Kidney (tissue), 14 donors: ENCODE results near the gene MACROD2. TPM values are rescaled to one million over a fixed set of nuclear protein-coding genes. Genes with fewer than 3 reads are reported as not detected.

Experiments
- DNase-seq, 5 donors: peaks; one replicate each; pipeline ENCODE4 v3.0.0-alpha.2; 2013 to 2020
- FAIRE-seq: peaks from 2 replicates; lab custom pipeline; 2012; peaks lifted over from hg19 to GRCh38; lab: Jason Lieb, UNC
- H3K27ac ChIP-seq, 2 donors: one replicate each; pipeline ENCODE4 v1.7.0; 2013; ENCODE audit warnings: low read depth in 2 of 2, low read length in 2 of 2, inconsistent platforms in 1 of 2
- H3K27me3 ChIP-seq: one replicate; pipeline ENCODE4 v1.7.1; 2013; ENCODE audit warnings: low read length, inconsistent platforms; ENCODE audit not compliant: control insufficient read depth, insufficient read depth
- H3K36me3 ChIP-seq, 3 donors: one replicate each; pipeline versions ENCODE4 v1.7.0 to v1.7.1; 2013; ENCODE audit warnings: low read length in 3 of 3, control low read depth in 1 of 3, inconsistent platforms in 1 of 3; ENCODE audit not compliant: insufficient read depth in 3 of 3, control insufficient read depth in 2 of 3
- H3K4me1 ChIP-seq, 3 donors: one replicate each; pipeline versions ENCODE4 v1.7.0 to v1.7.1; 2013; ENCODE audit warnings: low read length in 3 of 3, inconsistent platforms in 1 of 3, low read depth in 1 of 3; ENCODE audit not compliant: control insufficient read depth in 2 of 3, insufficient read depth in 2 of 3
- H3K4me3 ChIP-seq, 3 donors: one replicate each; pipeline versions ENCODE4 v1.7.0 to v1.8.1; 2013; ENCODE audit warnings: low read length in 3 of 3, control low read depth in 1 of 3, inconsistent platforms in 1 of 3
- H3K9ac ChIP-seq, 3 donors: one replicate each; pipeline versions ENCODE4 v1.7.0 to v1.7.1; 2013; ENCODE audit warnings: low read length in 3 of 3, control low read depth in 1 of 3, inconsistent platforms in 1 of 3
- H3K9me3 ChIP-seq, 3 donors: one replicate each; pipeline versions ENCODE4 v1.7.0 to v1.7.1; 2013; ENCODE audit warnings: low read length in 3 of 3, control low read depth in 1 of 3, inconsistent platforms in 1 of 3; ENCODE audit not compliant: control insufficient read depth in 2 of 3, insufficient read depth in 1 of 3
- intact Hi-C: fragments of 100-400 bp; cut with DNase I; formaldehyde crosslinking; loops from one replicate; pipeline ENCODE4 v1.11.1; 2022
- polyA plus RNA-seq: library from polyadenylated mRNA; stranded (reverse); fragments of 350-450 nt; fragmentation: Illumina TruSeq; extraction: RNeasy Lipid Tissue Mini Kit (QIAGEN cat#74804); gene quantifications from one replicate; pipeline ENCODE4 v1.2.3, GENCODE V29; 2014; ENCODE audit warnings: low read depth, low replicate concordance; ENCODE audit not compliant: insufficient read depth
- total RNA-seq: library from RNA; stranded (reverse); fragmentation: NEBNext Ultra II Directional; extraction: Animal tissue kit (Norgen Biotek cat#: 25700); gene quantifications from one replicate; pipeline ENCODE4 v1.2.1, GENCODE V29; 2021
- TF ChIP-seq, protein P1 (sequence below): IDR thresholded peaks from 3 replicates; pipeline ENCODE4 v1.5.1; 2012; ENCODE audit warnings: mild to moderate bottlenecking, moderate library complexity, borderline replicate concordance; ENCODE audit not compliant: insufficient read depth; ENCODE audit errors: extremely low read depth
- donor health status: control.
- donor health status: control.
- donor health status: control.
- donor health status: control.
- donor health status: control.
- donor health status: DM: yes; HTN: yes; CAD: no.
- donor health status: Normal renal cell carcinoma (clear cell type).

The MACROD2 gene
- total and polyA plus RNA-seq, 2 donors from 2014 or later = 3.0 to 10.0 TPM

DNA sequence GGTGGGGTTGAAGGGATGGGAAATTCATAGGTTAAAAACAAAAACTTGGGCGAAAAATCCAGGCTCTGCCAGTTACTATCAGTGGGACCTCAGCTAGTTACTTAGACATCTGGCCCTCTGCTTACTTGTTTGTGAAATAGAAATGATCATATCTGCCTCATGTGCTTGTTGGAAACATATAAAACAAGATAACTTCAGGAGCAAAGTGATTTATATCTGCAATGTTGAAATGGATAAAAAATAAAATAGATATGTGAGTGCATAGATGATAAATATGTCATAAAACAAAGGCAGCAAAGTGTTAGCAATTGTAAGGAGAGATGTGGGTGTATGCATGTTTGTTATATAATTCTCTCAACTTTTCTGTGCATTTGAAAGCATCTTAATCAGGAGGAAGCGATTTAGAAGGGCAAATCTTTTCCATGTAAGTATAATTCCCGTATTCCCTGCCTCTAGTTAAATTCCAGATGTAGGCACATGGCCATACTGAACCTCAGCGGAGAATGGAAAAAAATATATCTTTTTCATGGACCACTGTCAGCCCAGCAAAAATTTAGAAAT, 921.1 kb downstream of the MACROD2 start:
- no peak for FAIRE-seq

DNA sequence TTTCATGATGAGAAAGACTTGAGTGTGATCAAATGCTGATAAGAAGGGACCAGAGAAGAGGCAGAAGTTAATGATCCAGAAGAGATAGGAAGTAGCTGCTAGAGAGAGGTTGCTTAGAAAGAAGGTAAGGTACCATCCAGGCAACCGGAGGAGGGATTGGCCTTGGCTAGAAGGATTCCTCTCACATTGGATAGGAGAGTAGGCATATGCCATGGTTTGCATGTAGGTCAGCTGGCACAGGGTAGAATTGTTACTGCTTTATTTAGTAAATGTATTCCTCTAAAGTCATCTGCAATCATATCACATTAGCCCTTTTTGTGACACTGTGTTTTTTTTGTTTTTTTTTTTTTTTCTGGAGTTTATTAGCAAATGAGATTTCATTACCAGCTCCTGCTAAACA, 923.0 kb downstream of the MACROD2 start:
- H3K9ac ChIP-seq = no peak overlapping the region
- DNase-seq (no peak), FAIRE-seq (no peak)
- intact Hi-C loops = no loop called here
- peaks cover 0 to 4% (median 0%) of the 10 kb centered on the region in 3 donors for H3K4me1 ChIP-seq
- no peaks in the 10 kb centered on the region for H3K36me3 ChIP-seq
- H3K27ac ChIP-seq = no peak overlapping the region
- H3K9me3 ChIP-seq = no peaks in the 10 kb centered on the region
- H3K4me3 ChIP-seq = no peak overlapping the region
- TF ChIP-seq, protein P1, sequence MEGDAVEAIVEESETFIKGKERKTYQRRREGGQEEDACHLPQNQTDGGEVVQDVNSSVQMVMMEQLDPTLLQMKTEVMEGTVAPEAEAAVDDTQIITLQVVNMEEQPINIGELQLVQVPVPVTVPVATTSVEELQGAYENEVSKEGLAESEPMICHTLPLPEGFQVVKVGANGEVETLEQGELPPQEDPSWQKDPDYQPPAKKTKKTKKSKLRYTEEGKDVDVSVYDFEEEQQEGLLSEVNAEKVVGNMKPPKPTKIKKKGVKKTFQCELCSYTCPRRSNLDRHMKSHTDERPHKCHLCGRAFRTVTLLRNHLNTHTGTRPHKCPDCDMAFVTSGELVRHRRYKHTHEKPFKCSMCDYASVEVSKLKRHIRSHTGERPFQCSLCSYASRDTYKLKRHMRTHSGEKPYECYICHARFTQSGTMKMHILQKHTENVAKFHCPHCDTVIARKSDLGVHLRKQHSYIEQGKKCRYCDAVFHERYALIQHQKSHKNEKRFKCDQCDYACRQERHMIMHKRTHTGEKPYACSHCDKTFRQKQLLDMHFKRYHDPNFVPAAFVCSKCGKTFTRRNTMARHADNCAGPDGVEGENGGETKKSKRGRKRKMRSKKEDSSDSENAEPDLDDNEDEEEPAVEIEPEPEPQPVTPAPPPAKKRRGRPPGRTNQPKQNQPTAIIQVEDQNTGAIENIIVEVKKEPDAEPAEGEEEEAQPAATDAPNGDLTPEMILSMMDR = no peak
- no peaks in the 10 kb centered on the region for H3K27me3 ChIP-seq

More for the DNA sequence above, 921.1 kb downstream of the MACROD2 start:
- H3K4me3 ChIP-seq = no peak overlapping the region
- intact Hi-C loops = no loop called here
- peaks cover 0 to 4% (median 0%) of the 10 kb centered on the region in 3 donors for H3K4me1 ChIP-seq
- H3K27ac ChIP-seq = no peak overlapping the region
- TF ChIP-seq, protein P1 = no peak
- DNase-seq = no peak
- H3K36me3 ChIP-seq = no peaks in the 10 kb centered on the region
- H3K9me3 ChIP-seq = no peaks in the 10 kb centered on the region
- no peak overlapping the region for H3K9ac ChIP-seq
- no peaks in the 10 kb centered on the region for H3K27me3 ChIP-seq

DNA sequence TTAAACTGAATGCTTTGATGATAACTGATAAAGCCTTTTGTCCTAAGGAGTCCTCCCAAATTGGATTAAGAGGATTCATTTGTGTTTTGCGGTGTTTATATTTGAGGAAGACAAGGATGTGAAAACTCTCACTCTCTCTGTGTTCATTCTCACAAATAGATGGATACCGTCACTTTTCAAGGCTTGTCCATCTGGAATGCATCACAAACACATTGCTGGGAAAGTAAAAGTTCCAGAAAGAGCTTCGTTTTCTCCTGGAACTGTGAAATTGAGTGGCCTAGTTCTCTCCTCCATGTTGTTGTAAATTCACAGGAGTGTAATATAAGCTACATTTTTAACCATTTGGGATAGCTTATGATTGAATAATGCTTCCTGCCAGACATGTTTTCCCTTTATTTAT, 923.7 kb downstream of the MACROD2 start:
- intact Hi-C loops = no loop called here
- DNase-seq (peak in 1 of 5 donors; percentile 25), FAIRE-seq (no peak)
- Histone ChIP-seq H3K36me3 (no peaks in the 10 kb centered on the region), H3K4me1 (peaks cover 0 to 4% (median 0%) of the 10 kb centered on the region in 3 donors), H3K9me3 (no peaks in the 10 kb centered on the region), H3K9ac (no peak overlapping the region), H3K27me3 (no peaks in the 10 kb centered on the region), H3K27ac (no peak overlapping the region), H3K4me3 (no peak overlapping the region)
- TF ChIP-seq, protein P1 = no peak
